ENCODE data around the gene RTRAF. TPM values are rescaled to one million over a fixed set of nuclear protein-coding genes. Genes with fewer than 3 reads are reported as not detected.

RTRAF gene
- total RNA-seq, 1 experiment from 2014 or later, result 350 TPM

DNA sequence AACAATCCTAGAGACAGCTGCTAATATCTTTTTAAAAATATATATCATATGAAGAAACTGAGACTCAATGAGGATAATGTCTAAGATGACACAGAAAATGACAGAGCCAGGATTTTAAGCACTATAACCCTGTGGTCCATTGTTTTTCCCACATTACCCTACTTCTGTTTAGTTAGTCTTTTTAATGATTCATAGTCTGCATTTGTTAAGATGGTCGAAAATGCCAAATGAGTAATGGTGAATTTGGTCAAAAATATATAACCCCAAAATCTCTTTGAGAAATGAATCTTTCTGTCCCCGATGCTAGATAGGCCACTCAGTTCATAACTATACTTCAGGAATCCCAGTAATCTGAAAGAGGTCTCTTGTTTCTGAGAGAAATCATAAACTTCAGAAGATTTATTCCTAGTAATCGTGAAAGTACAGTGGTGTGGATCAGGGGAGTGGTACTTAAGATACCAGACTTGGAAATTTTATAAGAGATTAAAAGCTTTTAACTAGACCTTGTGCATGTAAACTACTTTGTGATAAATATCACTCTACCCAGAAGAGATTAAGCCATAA, 10.8 kb downstream of the RTRAF start:
- Histone ChIP-seq H4K5ac (ENCODE audit: insufficient read length, low read depth, low read length) (no peak overlapping the region), H3K18ac (ENCODE audit: insufficient read length, low read depth, low read length) (no peak overlapping the region), H3K4ac (ENCODE audit: low read depth, low read length) (no peak overlapping the region), H3K4me1 (ENCODE audit: insufficient read depth, low read length) (no peaks in the 10 kb centered on the region), H3K56ac (ENCODE audit: insufficient read length, low read depth, low read length) (no peak overlapping the region), H2AK5ac (ENCODE audit: insufficient read length, low read length) (no peak overlapping the region), H4K91ac (ENCODE audit: insufficient read length, low read depth, low read length) (no peak overlapping the region), H3K79me2 (ENCODE audit: insufficient read depth, low read length) (no peaks in the 10 kb centered on the region), H2BK120ac (ENCODE audit: low read depth, low read length, poor library complexity, severe bottlenecking) (no peak overlapping the region), H3K27me3 (ENCODE audit: insufficient read depth, low read length) (no peaks in the 10 kb centered on the region), H2AFZ (ENCODE audit: low read length) (no peak overlapping the region), H3K14ac (ENCODE audit: insufficient read depth, low read length) (no peak overlapping the region), H4K8ac (replicated peaks; ENCODE audit: insufficient read length, low read depth, low read length) (no peak overlapping the region), H2BK12ac (ENCODE audit: insufficient read length, low read depth, low read length) (no peak overlapping the region), H2BK15ac (ENCODE audit: low read depth, low read length) (no peak overlapping the region), H3K27ac (ENCODE audit: insufficient read length, low read depth, low read length) (no peak overlapping the region), H3K4me2 (ENCODE audit: insufficient read depth, insufficient read length, low read length) (no peak overlapping the region), H4K20me1 (ENCODE audit: control insufficient read depth, insufficient read depth, insufficient read length) (no peaks in the 10 kb centered on the region), H3K79me1 (ENCODE audit: insufficient read depth, low read depth, low read length, poor library complexity, severe bottlenecking) (no peaks in the 10 kb centered on the region), H3K23me2 (ENCODE audit: insufficient read length, low read depth, low read length, poor library complexity, severe bottlenecking) (no peaks in the 10 kb centered on the region), H2BK20ac (ENCODE audit: low read depth, low read length, poor library complexity, severe bottlenecking) (no peak overlapping the region), H2BK5ac (ENCODE audit: insufficient read length, low read length) (no peak overlapping the region), H3K9ac (ENCODE audit: extremely low read depth, insufficient read length, low read length) (no peak overlapping the region), H3K9me3 (ENCODE audit: control insufficient read depth, low read depth, low read length) (no peaks in the 10 kb centered on the region), H3K23ac (ENCODE audit: insufficient read length, low read depth, low read length) (no peak overlapping the region), H3T11ph (ENCODE audit: low read length) (no peak overlapping the region)
- H3K27ac Mint-ChIP-seq, result no peak overlapping the region
- peaks cover 5 to 7% of the 10 kb centered on the region in 2 experiments for H3K4me1 Mint-ChIP-seq
- no peak for TF ChIP-seq CTCF (conservative IDR thresholded peaks at IDR 0.05)
- H3K4me3 Mint-ChIP-seq, result no peak overlapping the region
- no peaks in the 10 kb centered on the region for H3K27me3 Mint-ChIP-seq (ENCODE audit: low read depth)
- no peaks in the 10 kb centered on the region for H3K9me3 Mint-ChIP-seq
- peaks cover 30 to 83% (median 77%) of the 10 kb centered on the region in 3 experiments for H3K36me3 Mint-ChIP-seq (ENCODE audit: insufficient read depth in 1 of 3, low read depth in 3 of 3)
- no CpG with 5 or more reads among the region's 3 CpGs for WGBS (ENCODE audit: extremely low coverage, insufficient read length, low lambda C conversion rate)
- no peak for DNase-seq
